ENCODE results near the gene PDE4B.

GRCh38 chr1:66028035-66028434 lies 235.3 kb downstream of the PDE4B start:
- TF ChIP-seq RFX5 (IDR thresholded peaks at IDR 0.05; ENCODE audit: low read depth, low read length) (no peak), SMARCC2 (IDR thresholded peaks at IDR 0.05) (no peak), ZEB1 (IDR thresholded peaks at IDR 0.05; ENCODE audit: insufficient replicate concordance, low read depth) (no peak), NR2C2 (CRISPR knock-in tag; IDR thresholded peaks at IDR 0.05; ENCODE audit: borderline replicate concordance) (no peak), GRHL1 (CRISPR knock-in tag; conservative IDR thresholded peaks at IDR 0.05) (no peak), JUND (CRISPR knock-in tag; IDR thresholded peaks at IDR 0.05) (no peak), CEBPZ (IDR thresholded peaks at IDR 0.05; ENCODE audit: low read length) (no peak)
- TF ChIP-seq, protein P1, sequence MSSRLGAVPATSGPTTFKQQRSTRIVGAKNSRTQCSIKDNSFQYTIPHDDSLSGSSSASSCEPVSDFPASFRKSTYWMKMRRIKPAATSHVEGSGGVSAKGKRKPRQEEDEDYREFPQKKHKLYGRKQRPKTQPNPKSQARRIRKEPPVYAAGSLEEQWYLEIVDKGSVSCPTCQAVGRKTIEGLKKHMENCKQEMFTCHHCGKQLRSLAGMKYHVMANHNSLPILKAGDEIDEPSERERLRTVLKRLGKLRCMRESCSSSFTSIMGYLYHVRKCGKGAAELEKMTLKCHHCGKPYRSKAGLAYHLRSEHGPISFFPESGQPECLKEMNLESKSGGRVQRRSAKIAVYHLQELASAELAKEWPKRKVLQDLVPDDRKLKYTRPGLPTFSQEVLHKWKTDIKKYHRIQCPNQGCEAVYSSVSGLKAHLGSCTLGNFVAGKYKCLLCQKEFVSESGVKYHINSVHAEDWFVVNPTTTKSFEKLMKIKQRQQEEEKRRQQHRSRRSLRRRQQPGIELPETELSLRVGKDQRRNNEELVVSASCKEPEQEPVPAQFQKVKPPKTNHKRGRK (CRISPR knock-in tag; IDR thresholded peaks at IDR 0.05): no peak
- TF ChIP-seq, protein P2, sequence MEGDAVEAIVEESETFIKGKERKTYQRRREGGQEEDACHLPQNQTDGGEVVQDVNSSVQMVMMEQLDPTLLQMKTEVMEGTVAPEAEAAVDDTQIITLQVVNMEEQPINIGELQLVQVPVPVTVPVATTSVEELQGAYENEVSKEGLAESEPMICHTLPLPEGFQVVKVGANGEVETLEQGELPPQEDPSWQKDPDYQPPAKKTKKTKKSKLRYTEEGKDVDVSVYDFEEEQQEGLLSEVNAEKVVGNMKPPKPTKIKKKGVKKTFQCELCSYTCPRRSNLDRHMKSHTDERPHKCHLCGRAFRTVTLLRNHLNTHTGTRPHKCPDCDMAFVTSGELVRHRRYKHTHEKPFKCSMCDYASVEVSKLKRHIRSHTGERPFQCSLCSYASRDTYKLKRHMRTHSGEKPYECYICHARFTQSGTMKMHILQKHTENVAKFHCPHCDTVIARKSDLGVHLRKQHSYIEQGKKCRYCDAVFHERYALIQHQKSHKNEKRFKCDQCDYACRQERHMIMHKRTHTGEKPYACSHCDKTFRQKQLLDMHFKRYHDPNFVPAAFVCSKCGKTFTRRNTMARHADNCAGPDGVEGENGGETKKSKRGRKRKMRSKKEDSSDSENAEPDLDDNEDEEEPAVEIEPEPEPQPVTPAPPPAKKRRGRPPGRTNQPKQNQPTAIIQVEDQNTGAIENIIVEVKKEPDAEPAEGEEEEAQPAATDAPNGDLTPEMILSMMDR (CRISPR knock-in tag; IDR thresholded peaks at IDR 0.05): no peak

Data from HepG2 (cell line).